H1 (cell line): ENCODE results near the gene CWC27. TPM values are rescaled to one million over a fixed set of nuclear protein-coding genes. Genes with fewer than 3 reads are reported as not detected.

Experiments used
- CTCF ChIA-PET: fragments of 300-600 bp; sonication (Branson Sonifier 250); formaldehyde crosslinking; loops from one replicate; lab custom pipeline; 2021; ENCODE audit not compliant: partially characterized antibody; lab: Charles Lee
- POLR2A ChIA-PET: fragments of 300-600 bp; sonication (Branson Sonifier 250); formaldehyde crosslinking; loops from one replicate; lab custom pipeline; 2021; ENCODE audit warnings: inconsistent platforms; ENCODE audit not compliant: partially characterized antibody; lab: Charles Lee
- DNase-seq, 2 experiments: peaks; one replicate each; pipeline versions ENCODE4 v3.0.0 to v3.0.0-alpha.2; 2010 to 2022; ENCODE audit warnings: low spot score in 2 of 2, low read depth in 1 of 2, mixed read lengths in 1 of 2
- FAIRE-seq: peaks from 2 replicates; lab custom pipeline; 2011; peaks lifted over from hg19 to GRCh38; lab: Jason Lieb, UNC
- H2AFZ ChIP-seq: 2 replicates; pipeline ENCODE4 v1.8.1; 2012; ENCODE audit warnings: low read length, inconsistent platforms
- H2AK5ac ChIP-seq: 2 replicates; pipeline ENCODE4 v1.6.1; 2013; ENCODE audit warnings: low read depth, low read length
- H2BK120ac ChIP-seq: replicated peaks from 2 replicates; pipeline ENCODE3; 2013; ENCODE audit warnings: low read depth, low read length, inconsistent platforms
- H2BK12ac ChIP-seq: 2 replicates; pipeline ENCODE4 v1.6.1; 2013; ENCODE audit warnings: low read depth, low read length
- H2BK15ac ChIP-seq: 2 replicates; pipeline ENCODE4 v1.6.1; 2013; ENCODE audit warnings: low read length
- H2BK20ac ChIP-seq: 2 replicates; pipeline ENCODE4 v1.6.1; 2013; ENCODE audit warnings: low read length
- H2BK5ac ChIP-seq: 2 replicates; pipeline ENCODE4 v1.6.1; 2013; ENCODE audit warnings: low read depth, low read length
- H3K14ac ChIP-seq: 2 replicates; pipeline ENCODE4 v1.6.1; 2013; ENCODE audit warnings: inconsistent platforms; ENCODE audit not compliant: insufficient read length
- H3K18ac ChIP-seq: 2 replicates; pipeline ENCODE4 v1.6.1; 2013; ENCODE audit warnings: low read length; ENCODE audit errors: extremely low read depth
- H3K23ac ChIP-seq: 2 replicates; pipeline ENCODE4 v1.6.1; 2013; ENCODE audit warnings: inconsistent platforms; ENCODE audit not compliant: insufficient read length
- H3K23me2 ChIP-seq: 2 replicates; pipeline ENCODE4 v1.6.1; 2013; ENCODE audit warnings: low read depth, low read length
- H3K27ac ChIP-seq: 2 replicates; pipeline ENCODE4 v1.6.1; 2011; ENCODE audit warnings: low read depth, low read length, inconsistent platforms
- H3K27me3 ChIP-seq, 4 experiments: replicated peaks in 1 of 4; 1 replicate in 1 of 4; 2 replicates in 3 of 4; pipeline versions ENCODE4 v1.6.1 to v1.8.1; 2011 to 2013; ENCODE audit warnings: low read length in 3 of 4, mild to moderate bottlenecking in 3 of 4, inconsistent platforms in 2 of 4, mixed read lengths in 2 of 4, moderate library complexity in 1 of 4; ENCODE audit not compliant: control insufficient read depth in 3 of 4, insufficient read depth in 3 of 4; ENCODE audit errors: extremely low read depth in 1 of 4
- H3K36me3 ChIP-seq, 4 experiments: 2 replicates each; pipeline versions ENCODE4 v1.6.1 to v1.8.1; 2011 to 2013; ENCODE audit warnings: mild to moderate bottlenecking in 4 of 4, low read length in 3 of 4, moderate library complexity in 2 of 4, control low read depth in 1 of 4, inconsistent platforms in 1 of 4; ENCODE audit not compliant: insufficient read depth in 4 of 4, control insufficient read depth in 2 of 4
- H3K4ac ChIP-seq: replicated peaks from 2 replicates; pipeline ENCODE3; 2013; ENCODE audit warnings: low read length, low read depth, mixed read lengths, inconsistent platforms; ENCODE audit not compliant: insufficient read length
- H3K4me1 ChIP-seq, 4 experiments: replicated peaks in 1 of 4; 1 replicate in 1 of 4; 2 replicates in 3 of 4; pipeline versions ENCODE4 v1.6.1 to v1.8.1; 2011 to 2013; ENCODE audit warnings: low read length in 3 of 4, inconsistent platforms in 2 of 4, mixed read lengths in 1 of 4; ENCODE audit not compliant: insufficient read depth in 4 of 4, control insufficient read depth in 3 of 4
- H3K4me2 ChIP-seq, 2 experiments: 2 replicates each; pipeline versions ENCODE4 v1.6.1 to v1.8.1; 2011 to 2013; ENCODE audit warnings: low read depth in 2 of 2, low read length in 2 of 2, control low read depth in 1 of 2, inconsistent platforms in 1 of 2, mild to moderate bottlenecking in 1 of 2; ENCODE audit not compliant: insufficient read depth in 1 of 2
- H3K4me3 ChIP-seq, 4 experiments: fragments of 200-600, 300-600 bp in 1 of 4; sonication (generic), shearing (Covaris generic), sonication (Bioruptor Twin) in 1 of 4; 2 replicates each; pipeline versions ENCODE4 v1.5.1 to v1.8.1; 2011 to 2016; ENCODE audit warnings: low read length in 4 of 4, low read depth in 3 of 4, control low read depth in 2 of 4, inconsistent platforms in 2 of 4, mild to moderate bottlenecking in 2 of 4, mixed read lengths in 1 of 4, moderate library complexity in 1 of 4; ENCODE audit not compliant: insufficient read depth in 2 of 4; ENCODE audit errors: extremely low read depth in 1 of 4
- H3K56ac ChIP-seq: replicated peaks from 2 replicates; pipeline ENCODE3; 2013; ENCODE audit warnings: low read depth, mild to moderate bottlenecking, mixed read lengths, low read length, inconsistent platforms; ENCODE audit not compliant: insufficient read length
- H3K79me1 ChIP-seq: 2 replicates; pipeline ENCODE4 v1.6.1; 2013; ENCODE audit warnings: low read depth, low read length, control low read depth
- H3K79me2 ChIP-seq, 2 experiments: 2 replicates each; pipeline versions ENCODE4 v1.6.1 to v1.8.1; 2012 to 2013; ENCODE audit warnings: low read length in 2 of 2, mild to moderate bottlenecking in 2 of 2, inconsistent platforms in 1 of 2; ENCODE audit not compliant: insufficient read depth in 2 of 2, control insufficient read depth in 1 of 2
- H3K9ac ChIP-seq, 4 experiments: replicated peaks in 1 of 4; 1 replicate in 1 of 4; 2 replicates in 3 of 4; pipeline versions ENCODE4 v1.6.1 to v1.8.1; 2011 to 2013; ENCODE audit warnings: low read depth in 3 of 4, low read length in 3 of 4, control low read depth in 2 of 4, mild to moderate bottlenecking in 2 of 4, moderate library complexity in 2 of 4, inconsistent platforms in 1 of 4; ENCODE audit errors: extremely low read depth in 1 of 4
- H3K9me3 ChIP-seq, 2 experiments: 2 replicates each; pipeline versions ENCODE4 v1.6.1 to v1.8.1; 2012 to 2013; ENCODE audit warnings: mild to moderate bottlenecking in 2 of 2, moderate library complexity in 2 of 2, control low read depth in 1 of 2, inconsistent platforms in 1 of 2, low read depth in 1 of 2, low read length in 1 of 2, mixed read lengths in 1 of 2; ENCODE audit not compliant: insufficient read depth in 2 of 2
- H4K20me1 ChIP-seq, 2 experiments: replicated peaks in 1 of 2; 2 replicates each; pipeline versions ENCODE3 to v1.8.1; 2011 to 2013; ENCODE audit warnings: inconsistent platforms in 2 of 2, low read length in 2 of 2, mild to moderate bottlenecking in 1 of 2; ENCODE audit not compliant: insufficient read depth in 2 of 2, control insufficient read depth in 1 of 2
- H4K5ac ChIP-seq: 2 replicates; pipeline ENCODE4 v1.6.1; 2013; ENCODE audit warnings: low read length, low read depth, mixed read lengths, inconsistent platforms; ENCODE audit not compliant: insufficient read length
- H4K8ac ChIP-seq: 2 replicates; pipeline ENCODE4 v1.8.0; 2013; ENCODE audit warnings: mild to moderate bottlenecking, moderate library complexity, low read length, inconsistent platforms; ENCODE audit not compliant: insufficient read depth; ENCODE audit errors: extremely low read depth
- H4K91ac ChIP-seq: replicated peaks from 2 replicates; pipeline ENCODE3; 2013; ENCODE audit warnings: low read length, mixed read lengths, inconsistent platforms; ENCODE audit not compliant: insufficient read length
- BACH1 ChIP-seq: IDR thresholded peaks from 2 replicates; pipeline ENCODE4 v1.6.1; 2012; ENCODE audit warnings: low read length, improper control_type of control experiment
- BCL11A ChIP-seq, 2 experiments: IDR thresholded peaks; one replicate each; pipeline ENCODE4 v1.6.1; 2011; ENCODE audit warnings: low read depth in 2 of 2, low read length in 2 of 2, mild to moderate bottlenecking in 2 of 2
- CHD2 ChIP-seq: IDR thresholded peaks from 2 replicates; pipeline ENCODE4 v1.6.1; 2012; ENCODE audit warnings: low read length, improper control_type of control experiment
- CTCF ChIP-seq, 3 experiments: IDR thresholded peaks; 1 replicate in 2 of 3; 2 replicates in 1 of 3; pipeline versions ENCODE4 v1.5.1 to v1.6.1; 2011; ENCODE audit warnings: low read length in 3 of 3, mild to moderate bottlenecking in 3 of 3, inconsistent platforms in 2 of 3, low read depth in 1 of 3, moderate library complexity in 1 of 3; ENCODE audit not compliant: insufficient read depth in 1 of 3; ENCODE audit errors: control extremely low read depth in 1 of 3
- POLR2A ChIP-seq, 2 experiments: IDR thresholded peaks; 1 replicate in 1 of 2; 2 replicates in 1 of 2; pipeline ENCODE4 v1.6.1; 2011; ENCODE audit warnings: low read depth in 2 of 2, low read length in 2 of 2, mild to moderate bottlenecking in 2 of 2; ENCODE audit errors: control extremely low read depth in 1 of 2
- RNF2 ChIP-seq: fragments of 200-900, 300-1000 bp; sonication (generic); IDR thresholded peaks from 2 replicates; pipeline ENCODE4 v1.7.1; 2016; ENCODE audit warnings: borderline replicate concordance, low read depth, mild to moderate bottlenecking, antibody characterized with exemption, low read length; ENCODE audit not compliant: poor library complexity, severe bottlenecking; ENCODE audit errors: missing control alignments
- SAP30 ChIP-seq: fragments of 300-600 bp; sonication (generic); IDR thresholded peaks from 2 replicates; pipeline ENCODE4 v1.7.1; 2012; ENCODE audit warnings: low read length, moderate library complexity, mild to moderate bottlenecking, inconsistent platforms; ENCODE audit not compliant: insufficient read depth, insufficient replicate concordance
- TAF7 ChIP-seq: optimal IDR thresholded peaks from 2 replicates; pipeline ENCODE3; 2011; ENCODE audit warnings: low read depth, mild to moderate bottlenecking, inconsistent platforms, low read length, moderate library complexity, borderline replicate concordance
- TCF12 ChIP-seq: IDR thresholded peaks from 2 replicates; pipeline ENCODE4 v1.6.1; 2011; ENCODE audit warnings: low read depth, mild to moderate bottlenecking, low read length
- ZNF274 ChIP-seq: IDR thresholded peaks from 2 replicates; pipeline ENCODE4 v1.7.0; 2012; ENCODE audit warnings: low read length, borderline replicate concordance; ENCODE audit errors: extremely low read depth
- WGBS, 2 experiments: shearing (Covaris generic) in 1 of 2; methylation state at CpG; one replicate each; pipeline versions ENCODE4 v1.1.6 to v1.1.7; 2013 to 2015; ENCODE audit warnings: low lambda C conversion rate in 2 of 2, mixed read lengths in 2 of 2, inconsistent platforms in 1 of 2, low coverage in 1 of 2, missing lambda C conversion rate in 1 of 2; ENCODE audit not compliant: insufficient replicate concordance in 2 of 2, insufficient coverage in 1 of 2, insufficient read length in 1 of 2; ENCODE audit errors: extremely low coverage in 1 of 2, missing lambda C conversion rate in 1 of 2; 5-methylcytosine and 5-hydroxymethylcytosine counted together
- polyA plus RNA-seq, 7 experiments: library from polyadenylated mRNA; depleted of rRNA in 3 of 7; stranded (reverse) in 5 of 7; unstranded in 2 of 7; fragments of >200 nt in 5 of 7; fragments of 200-250 nt in 2 of 7; gene quantifications; 1 replicate in 5 of 7; 2 replicates in 1 of 7; 4 replicates in 1 of 7; pipeline versions ENCODE4 v1.2.1 to v1.2.3, GENCODE V29; 2011 to 2013; ENCODE audit warnings: missing spikeins in 2 of 7, mixed read lengths in 2 of 7
- total RNA-seq: library from RNA; stranded (reverse); fragmentation: NEBNext Ultra II Directional; extraction: Animal tissue kit (Norgen Biotek cat#: 25700); gene quantifications from 2 replicates; pipeline ENCODE4 v1.2.1, GENCODE V29; 2021

The CWC27 gene
- total and polyA plus RNA-seq, 2 of the 8 experiments (the other 6 are each of a cell fraction or from before 2014, with no cell fraction given), result 24.9 to 43.4 TPM

GRCh38 chr5:64794053-64794770 lies 25.5 kb downstream of the CWC27 start:
- Histone ChIP-seq H3K4me1 (peaks cover 0 to 3% (median 0%) of the 10 kb centered on the region in 4 experiments; a peak in 1 of 7 replicates), H2AK5ac (no peak overlapping the region), H3K9ac (no peak overlapping the region), H3K56ac (no peak overlapping the region), H3K4ac (no peak overlapping the region), H2BK5ac (no peak overlapping the region), H3K36me3 (peaks cover 0 to 4% (median 0%) of the 10 kb centered on the region in 4 experiments; a peak in 1 of 8 replicates), H2BK120ac (no peak overlapping the region), H3K27ac (no peak overlapping the region), H2AFZ (no peak overlapping the region), H2BK20ac (no peak overlapping the region), H4K5ac (no peak overlapping the region), H3K27me3 (no peaks in the 10 kb centered on the region), H3K79me2 (no peaks in the 10 kb centered on the region), H3K9me3 (no peaks in the 10 kb centered on the region), H3K23me2 (no peaks in the 10 kb centered on the region), H3K4me3 (no peak overlapping the region), H4K91ac (no peak overlapping the region), H3K18ac (no peak overlapping the region), H4K8ac (no peak overlapping the region), H3K79me1 (no peaks in the 10 kb centered on the region), H3K23ac (no peak overlapping the region), H4K20me1 (no peaks in the 10 kb centered on the region), H3K14ac (no peak overlapping the region), H3K4me2 (no peak overlapping the region), H2BK15ac (no peak overlapping the region), H2BK12ac (no peak overlapping the region)
- ChIA-PET CTCF (interaction anchor here (0.8 to 1.2 kb wide), 2 partner anchors 17 to 26 kb away, joined by 3 read pairs; no protein-coding TSS in a partner anchor), POLR2A (no interaction called here)
- WGBS, 2 experiments, result 81% methylated on average over 3 of the region's 3 CpGs; no CpG with 5 or more reads in 1 of the 2 experiments
- FAIRE-seq (no peak), DNase-seq (no peak)
- no peak for TF ChIP-seq RNF2
- no peak for TF ChIP-seq ZNF274
- no peak for TF ChIP-seq TCF12
- no peak for TF ChIP-seq SAP30
- no peak for TF ChIP-seq CTCF (IDR thresholded peaks at IDR 0.05; ENCODE audit: control extremely low read depth in 1 of 3, insufficient read depth in 1 of 3, low read depth in 1 of 3, low read length in 3 of 3)
- no peak for TF ChIP-seq CHD2
- no peak for TF ChIP-seq TAF7
- no peak for TF ChIP-seq BACH1
- no peak for TF ChIP-seq BCL11A (IDR thresholded peaks at IDR 0.05; ENCODE audit: low read depth in 2 of 2, low read length in 2 of 2)
- TF ChIP-seq POLR2A (IDR thresholded peaks at IDR 0.05; ENCODE audit: control extremely low read depth in 1 of 2, low read depth in 2 of 2, low read length in 2 of 2), result no peak
